HG02981 (cell line): ENCODE data around the gene PRRC2B.
"Not testable (repeated sequence)": the region's sequence is repeated elsewhere in the genome, so short reads cannot be mapped to it uniquely, and the experiment has no call there.

ENCODE experiments used
- ATAC-seq: cut with Tn5 transposase; IDR thresholded peaks from one replicate; pipeline ENCODE4 v1.9.1; 2021; ENCODE audit warnings: mild to moderate bottlenecking, moderate library complexity; ENCODE audit not compliant: unreplicated experiment

PRRC2B gene

DNA sequence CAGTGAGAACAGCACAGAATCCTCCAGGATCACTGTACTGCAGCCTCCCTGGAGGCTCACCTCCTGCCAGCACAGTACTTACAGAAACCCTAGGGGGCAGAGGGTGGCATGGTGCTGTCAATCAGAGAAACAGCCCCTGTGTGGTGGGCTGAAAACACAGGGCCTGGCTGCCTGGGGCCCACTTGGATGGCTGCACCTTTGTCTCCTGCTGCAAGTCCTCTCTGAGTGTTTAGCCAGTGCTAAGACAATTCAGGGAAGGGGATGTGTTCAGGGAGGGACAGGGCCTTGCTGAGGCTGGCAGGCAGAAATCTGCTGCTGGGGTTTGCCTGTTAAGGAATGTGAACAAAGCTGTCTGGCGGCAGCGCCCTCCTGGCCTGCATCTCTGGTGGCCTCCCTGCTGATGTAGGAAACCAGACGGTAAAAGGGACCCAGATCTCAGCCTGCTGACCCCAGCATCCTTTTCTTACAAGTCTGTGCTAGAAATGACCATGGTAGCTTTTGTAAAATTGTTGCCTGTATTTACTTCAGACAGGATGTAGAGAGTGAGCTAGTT lies 39.5 kb downstream of the PRRC2B start:
- no peak for ATAC-seq

DNA sequence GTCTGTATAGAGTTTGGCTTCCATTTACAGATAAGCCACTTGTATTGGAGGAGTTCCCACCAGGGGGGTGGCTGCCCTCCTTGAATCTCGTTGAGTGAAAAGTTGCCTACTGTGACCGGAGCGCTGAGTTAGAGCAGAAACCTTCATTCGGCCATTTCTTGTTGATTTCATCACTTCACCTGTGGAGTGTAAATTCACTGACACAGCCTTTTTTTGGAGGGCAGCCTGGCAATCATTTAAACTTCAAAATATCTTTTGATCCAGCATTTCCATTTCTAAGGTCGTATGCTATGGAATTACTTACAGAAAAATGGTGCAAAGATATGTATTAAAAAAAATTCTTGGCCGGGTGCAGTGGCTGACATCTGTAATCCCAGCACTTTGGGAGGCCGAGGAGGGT lies 40.8 kb downstream of the PRRC2B start:
- ATAC-seq = no peak

DNA sequence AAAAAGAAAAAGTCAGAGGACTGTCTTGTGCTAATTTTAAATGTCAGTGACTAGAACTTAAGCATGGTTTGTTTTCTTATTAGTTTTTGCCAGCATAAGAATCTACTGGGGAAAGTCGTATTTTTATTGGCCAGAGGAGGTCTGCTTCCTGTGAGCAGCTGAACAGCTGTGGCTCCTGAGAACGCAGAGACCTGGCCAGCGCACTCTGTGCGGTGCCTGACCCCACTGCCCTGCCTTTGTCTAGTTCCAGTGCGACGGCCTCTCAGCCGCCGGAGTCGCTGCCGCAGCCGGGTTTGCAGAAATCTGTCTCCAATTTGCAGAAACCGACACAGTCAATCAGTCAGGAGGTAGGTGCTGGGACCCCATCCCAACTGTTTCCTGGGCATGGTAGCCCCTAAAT lies 42.5 kb downstream of the PRRC2B start:
- no peak for ATAC-seq

DNA sequence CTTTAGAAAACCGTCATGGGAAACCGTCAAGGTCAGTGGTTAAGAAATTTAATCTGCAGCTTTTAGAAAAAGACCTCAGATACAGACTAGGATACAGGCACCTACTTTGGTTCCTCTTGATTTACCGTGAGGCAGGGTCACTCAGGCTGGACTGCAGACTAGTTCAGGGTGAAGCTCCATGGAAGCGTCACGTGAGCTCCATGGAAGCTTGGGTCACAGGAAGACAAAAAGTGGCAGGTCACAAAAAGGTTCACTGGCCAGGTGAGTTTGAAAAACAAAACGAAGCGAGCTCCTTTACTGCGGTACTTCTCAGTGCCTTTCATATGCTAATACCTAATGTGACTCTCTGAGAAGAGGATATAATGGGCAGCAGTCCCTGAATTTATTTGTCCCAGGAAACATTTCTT lies 43.0 kb downstream of the PRRC2B start:
- no peak for ATAC-seq

DNA sequence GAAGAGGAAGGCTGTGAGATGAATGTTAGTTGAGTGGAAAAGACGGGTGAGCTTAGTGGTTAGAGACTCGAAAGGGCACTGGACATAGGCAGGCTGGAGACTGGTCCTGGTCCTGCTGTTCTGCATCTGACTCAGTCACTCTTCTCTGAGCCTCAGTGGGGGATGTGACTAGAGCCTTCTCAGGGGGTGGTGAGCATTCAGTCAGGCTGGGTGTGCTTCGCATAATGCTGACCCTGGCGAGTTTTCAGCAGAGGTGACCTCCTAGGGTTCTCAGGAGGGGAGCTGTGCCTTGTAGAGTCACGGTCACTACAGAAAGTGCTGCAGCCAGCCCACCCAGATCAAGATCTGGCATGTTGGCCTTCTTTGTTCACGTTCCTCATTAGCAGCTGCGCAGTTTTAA lies 44.3 kb downstream of the PRRC2B start:
- no peak for ATAC-seq

DNA sequence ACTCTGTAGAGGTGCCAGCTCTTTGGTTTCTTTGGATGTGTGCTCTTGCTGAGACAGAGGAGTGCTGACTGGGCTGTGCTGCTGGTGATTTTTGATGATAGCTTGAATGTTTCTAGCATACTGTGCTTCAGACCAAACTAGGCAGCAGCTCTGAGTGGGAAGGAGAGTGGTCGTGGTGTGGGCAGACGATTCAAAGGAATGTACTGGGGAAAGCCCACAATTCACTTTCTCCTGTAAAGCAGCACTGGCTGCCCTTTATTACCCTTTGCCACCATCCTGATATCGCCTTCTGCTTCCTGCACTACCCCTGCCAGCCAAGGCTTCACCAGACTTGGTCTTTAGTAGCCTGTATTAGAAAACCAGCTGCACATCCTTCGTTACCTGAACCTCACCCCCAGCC lies 45.3 kb downstream of the PRRC2B start:
- no peak for ATAC-seq

DNA sequence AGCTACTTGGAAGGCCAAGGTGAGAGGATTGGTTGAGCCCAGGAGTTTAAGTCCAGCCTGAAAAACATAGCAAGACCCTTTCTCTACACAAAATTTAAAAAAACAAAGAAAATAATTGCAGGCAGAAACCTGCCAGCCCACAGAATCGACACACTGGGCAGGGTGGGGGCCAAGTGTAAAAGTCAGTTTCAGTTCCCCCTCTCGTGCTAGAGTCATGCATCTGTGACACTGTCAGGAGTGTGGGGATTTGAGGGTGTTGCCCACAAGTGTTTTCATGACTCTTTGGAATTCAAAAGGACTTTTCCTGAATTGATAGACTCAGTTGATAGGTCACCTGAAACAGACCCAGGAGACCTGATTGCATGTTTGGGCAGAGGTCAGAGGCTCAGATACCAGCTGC lies 47.6 kb downstream of the PRRC2B start:
- ATAC-seq = no peak

DNA sequence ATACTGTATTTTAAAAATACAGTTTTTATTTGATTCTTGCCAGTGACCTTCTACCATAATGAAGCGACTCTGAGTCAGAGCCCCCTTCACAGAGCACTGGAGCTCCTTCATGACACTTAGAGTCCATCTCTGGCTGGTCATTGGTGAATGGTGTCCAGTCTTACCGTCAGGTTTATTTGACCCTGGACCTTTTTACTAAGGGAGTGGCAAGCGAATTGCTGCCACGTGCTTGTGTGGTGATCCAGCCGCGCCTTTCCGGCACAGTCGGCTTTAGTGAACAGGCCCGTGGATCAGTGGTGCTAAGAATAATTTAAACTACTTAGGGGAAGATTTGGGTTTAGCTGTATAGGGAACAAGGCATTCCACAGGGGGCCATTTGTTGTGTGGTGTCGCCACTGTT lies 48.5 kb downstream of the PRRC2B start:
- no peak for ATAC-seq

DNA sequence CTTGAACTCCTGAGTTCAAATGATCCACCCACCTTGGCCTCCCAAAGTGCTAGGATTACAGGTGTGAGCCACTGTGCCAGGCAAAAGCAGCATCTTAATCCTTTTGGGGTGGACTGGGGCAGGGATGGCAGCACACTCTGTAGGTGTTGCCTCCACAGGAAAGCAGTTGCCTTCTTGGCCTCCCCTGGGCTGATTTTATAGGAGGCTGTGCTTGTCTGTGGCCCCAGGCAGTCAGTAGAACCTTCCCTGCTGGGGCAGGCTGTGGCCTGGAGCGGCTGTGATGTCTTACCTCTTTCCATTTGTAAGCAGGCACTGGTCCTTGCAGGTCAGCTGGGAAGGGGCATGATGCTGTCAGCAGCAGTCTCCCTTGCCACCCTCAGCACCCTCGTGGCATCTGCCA lies 49.8 kb downstream of the PRRC2B start:
- no peak for ATAC-seq

DNA sequence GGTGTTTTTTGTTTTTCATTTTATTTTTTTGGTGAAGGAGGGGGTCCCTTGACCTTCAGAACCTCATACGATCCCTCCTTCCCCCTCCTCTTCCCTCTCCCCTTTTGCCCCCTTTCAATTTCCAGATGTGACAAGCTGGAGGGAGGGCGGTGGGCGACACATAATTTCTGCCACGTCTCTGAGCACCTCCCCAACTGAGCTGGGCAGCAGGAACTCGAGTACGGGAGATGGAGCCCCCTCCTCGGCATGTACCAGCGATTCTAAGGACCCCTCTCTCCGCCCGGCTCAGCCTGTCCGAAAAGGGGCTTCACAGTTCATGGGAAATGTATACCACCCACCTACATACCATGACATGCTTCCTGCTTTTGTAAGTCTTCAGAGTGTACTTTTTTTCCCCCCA lies 52.4 kb downstream of the PRRC2B start:
- ATAC-seq = no peak

DNA sequence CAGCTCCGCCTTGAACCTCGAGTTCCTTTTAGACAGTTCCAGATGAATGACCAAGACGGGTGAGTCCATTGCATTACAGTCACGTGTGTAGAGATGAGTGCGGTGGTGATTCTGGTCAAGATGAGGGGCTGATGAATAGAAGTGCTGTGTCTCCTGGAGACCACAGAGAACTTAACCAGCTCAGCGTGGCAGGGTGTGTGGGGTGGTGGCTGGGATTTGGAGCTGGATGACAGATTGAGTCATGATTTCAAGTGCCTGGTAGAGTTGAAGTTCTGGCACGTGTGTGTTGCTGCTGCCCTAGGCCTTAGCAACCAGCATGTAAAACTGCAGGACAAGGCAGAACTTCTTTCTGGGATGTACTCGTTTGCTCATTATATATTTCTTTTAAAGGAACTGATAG lies 53.3 kb downstream of the PRRC2B start:
- ATAC-seq = no peak

DNA sequence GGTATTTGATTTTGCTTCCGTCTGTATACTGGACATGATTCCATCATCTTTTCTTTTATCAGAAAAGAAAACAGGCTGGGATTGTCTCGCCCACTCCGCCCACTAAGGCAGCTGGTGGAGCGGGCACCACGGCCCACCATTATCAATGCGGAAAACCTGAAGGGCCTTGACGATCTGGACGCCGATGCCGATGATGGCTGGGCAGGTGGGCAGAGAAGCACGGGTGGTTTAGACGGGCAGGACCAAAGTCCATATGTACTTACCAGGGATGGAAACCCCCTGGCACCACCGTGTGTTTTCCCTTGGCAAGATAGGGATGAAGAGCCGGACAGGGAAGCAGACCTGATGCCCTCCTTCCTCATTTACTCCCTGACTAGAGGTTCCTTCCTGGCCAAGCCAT lies 53.7 kb downstream of the PRRC2B start:
- ATAC-seq = no peak

DNA sequence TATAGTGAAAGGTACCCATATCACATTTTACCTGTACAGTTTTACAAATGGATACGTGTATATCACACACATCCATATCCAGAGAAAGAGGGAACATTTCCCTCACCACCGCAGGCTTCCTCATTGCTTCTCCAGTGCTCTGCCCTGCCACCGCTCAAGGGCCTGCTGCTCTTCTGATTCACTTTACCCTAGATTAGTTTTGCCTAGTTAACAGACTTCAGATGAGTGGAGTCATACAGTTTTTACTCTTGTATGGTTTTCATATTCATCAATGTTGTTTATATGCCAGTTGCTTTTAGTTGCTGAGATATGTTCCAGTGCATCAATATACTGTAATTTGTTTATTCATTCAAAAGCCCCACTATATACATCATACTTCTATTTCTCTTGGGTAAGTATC lies 54.9 kb downstream of the PRRC2B start:
- no peak for ATAC-seq

DNA sequence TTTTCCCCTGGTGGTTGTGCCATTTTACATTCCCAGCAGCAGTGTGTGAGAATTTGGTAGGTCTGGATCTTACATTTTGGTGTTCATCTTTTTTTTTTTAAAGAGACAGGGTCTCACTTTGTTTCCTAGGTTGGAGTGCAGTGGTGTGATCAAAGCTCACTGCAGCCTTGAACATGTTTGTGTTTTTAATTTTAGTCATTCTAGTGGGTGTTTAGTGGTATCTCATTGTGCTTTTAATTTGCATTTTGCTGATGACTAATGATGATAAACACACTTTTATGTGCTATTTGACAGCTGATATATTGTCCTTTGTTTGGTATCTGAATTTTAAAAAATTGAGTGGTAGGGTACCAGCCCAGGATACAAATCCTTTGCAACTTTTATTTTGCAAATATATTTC lies 55.4 kb downstream of the PRRC2B start:
- no peak for ATAC-seq

DNA sequence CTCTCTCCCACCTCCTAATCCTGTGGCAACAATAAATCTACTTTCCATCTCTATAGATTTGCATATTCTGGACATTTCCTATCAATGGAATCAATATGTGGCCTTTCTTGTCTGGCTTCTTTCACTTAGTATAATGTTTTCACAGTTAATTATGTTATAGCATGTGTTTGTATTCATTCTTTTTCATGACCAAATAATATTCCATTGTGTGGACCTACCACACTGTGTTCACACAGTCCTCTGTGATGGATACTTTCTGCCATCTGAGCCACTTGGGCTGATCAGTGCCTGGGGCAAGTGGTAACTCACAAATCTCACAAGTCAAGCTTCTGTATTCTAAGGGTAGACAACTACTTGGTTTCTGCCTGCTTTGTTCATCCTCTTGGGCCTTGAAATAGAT lies 60.1 kb downstream of the PRRC2B start:
- no peak for ATAC-seq

DNA sequence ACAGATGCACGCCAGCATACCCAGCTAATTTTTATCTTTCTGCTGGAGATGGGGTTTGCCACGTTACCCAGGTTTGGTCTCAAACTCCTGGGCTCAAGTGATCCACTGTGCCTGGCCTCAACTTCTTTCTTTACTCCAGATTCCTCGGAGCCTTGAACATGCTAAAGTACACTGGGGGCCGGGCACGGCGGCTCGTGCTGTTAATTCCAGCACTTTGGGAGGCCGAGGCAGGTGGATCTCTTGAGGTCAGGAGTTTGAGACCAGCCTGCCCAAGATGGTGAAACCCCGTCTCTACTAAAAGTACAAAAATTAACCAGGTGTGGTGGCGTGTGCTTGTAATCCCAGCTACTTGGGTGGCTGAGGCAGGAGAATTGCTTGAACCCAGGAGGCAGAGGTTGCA lies 61.8 kb downstream of the PRRC2B start:
- ATAC-seq = not testable (repeated sequence)

DNA sequence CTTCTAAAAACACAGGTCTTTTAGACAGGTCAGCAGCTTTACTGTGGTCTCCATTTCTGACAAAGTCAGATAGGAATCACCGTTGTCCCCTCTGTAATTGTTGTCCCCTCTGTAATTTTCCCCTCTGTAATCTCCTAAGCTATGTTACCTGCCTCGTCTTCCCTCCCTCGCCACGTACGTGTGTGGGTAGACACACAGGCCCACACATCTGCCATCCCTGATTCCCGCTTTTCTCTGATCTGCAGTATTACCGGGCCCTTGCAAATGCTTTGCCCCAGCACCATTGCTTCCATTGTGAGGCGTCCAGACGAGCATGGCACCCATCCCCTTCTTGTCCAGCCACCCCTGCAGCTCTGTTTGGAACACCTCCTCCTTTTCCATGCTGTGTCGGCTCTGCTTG lies 63.9 kb downstream of the PRRC2B start:
- no peak for ATAC-seq

DNA sequence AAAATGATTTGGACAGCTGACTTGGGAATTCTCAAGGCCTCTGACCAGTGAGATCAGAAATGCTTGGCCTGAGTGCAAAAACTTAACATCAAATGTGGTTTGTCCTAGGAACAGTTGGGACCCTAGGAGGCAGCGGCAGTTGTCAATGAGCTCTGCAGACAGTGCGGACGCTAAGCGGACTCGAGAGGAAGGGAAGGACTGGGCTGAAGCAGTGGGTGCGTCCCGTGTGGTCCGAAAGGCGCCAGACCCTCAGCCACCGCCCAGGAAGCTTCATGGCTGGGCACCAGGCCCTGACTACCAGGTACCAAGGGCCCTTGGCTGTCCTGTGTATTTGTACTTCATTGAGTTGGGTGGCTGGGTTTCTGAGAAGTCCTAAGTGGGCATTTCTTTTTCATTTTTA lies 65.2 kb downstream of the PRRC2B start:
- ATAC-seq = no peak

DNA sequence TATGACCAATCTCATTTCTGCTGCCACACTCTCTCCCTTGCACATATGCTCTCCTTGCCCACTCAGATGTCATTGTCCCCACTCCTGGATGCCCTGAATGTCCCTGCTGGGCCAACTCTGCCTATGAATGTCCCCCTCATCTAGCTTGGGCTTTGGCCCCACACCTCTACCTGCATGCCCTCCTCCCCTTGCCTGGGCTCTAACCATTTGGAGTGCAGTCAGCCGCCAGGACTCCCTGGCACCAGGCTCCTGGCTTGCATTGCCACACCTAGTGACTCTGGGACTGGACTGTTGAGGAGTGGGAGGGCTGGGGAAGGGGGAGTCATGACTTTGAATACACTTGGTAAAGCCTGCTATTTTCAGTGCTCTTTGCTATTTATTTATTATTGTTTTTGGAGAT lies 67.3 kb downstream of the PRRC2B start:
- no peak for ATAC-seq

DNA sequence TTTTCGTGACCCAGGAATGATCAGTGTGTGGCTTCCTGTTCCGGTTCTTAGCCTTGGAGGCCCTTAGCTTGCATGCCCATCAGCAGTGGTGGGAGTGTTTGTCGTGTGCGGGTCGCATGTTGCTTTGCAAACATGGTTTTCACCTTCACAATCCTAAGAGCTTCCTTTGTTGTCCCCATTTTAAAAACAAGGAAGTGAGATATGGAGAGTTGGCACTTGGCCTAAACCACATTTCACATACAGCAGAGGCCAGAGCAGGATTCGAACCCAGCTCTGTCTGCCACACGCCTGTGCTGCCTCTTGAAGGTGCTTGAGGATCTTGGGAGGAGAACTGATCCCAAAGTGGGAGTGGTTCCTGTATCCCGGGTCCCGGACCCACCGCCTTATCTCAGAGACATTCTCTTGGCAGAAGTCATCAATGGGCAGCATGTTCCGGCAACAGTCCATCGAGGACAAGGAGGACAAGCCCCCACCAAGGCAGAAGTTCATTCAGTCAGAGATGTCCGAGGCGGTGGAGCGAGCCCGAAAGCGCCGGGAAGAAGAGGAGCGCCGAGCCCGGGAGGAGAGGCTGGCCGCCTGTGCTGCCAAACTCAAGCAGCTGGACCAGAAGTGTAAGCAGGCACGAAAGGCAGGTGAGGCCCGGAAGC lies 70.6 kb downstream of the PRRC2B start:
- ATAC-seq = no peak

DNA sequence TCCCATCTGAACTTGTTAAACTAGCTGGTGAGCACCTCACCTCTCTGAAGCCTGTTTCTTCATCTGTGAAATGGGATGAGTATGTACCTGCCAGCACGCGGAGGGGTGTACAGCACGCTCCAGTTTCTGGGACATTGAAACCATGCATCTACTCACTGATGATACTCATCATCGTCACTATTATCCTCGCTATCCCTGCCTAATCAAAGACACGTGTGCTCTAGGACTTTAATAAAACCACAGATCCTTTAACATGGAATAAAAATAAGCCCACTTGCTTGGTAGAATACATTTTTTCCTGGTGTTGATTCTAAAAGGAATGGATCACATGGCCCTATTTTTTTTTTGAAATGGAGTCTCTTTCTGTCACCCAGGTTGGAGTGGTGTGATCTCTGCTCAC lies 71.5 kb downstream of the PRRC2B start:
- ATAC-seq = no peak

DNA sequence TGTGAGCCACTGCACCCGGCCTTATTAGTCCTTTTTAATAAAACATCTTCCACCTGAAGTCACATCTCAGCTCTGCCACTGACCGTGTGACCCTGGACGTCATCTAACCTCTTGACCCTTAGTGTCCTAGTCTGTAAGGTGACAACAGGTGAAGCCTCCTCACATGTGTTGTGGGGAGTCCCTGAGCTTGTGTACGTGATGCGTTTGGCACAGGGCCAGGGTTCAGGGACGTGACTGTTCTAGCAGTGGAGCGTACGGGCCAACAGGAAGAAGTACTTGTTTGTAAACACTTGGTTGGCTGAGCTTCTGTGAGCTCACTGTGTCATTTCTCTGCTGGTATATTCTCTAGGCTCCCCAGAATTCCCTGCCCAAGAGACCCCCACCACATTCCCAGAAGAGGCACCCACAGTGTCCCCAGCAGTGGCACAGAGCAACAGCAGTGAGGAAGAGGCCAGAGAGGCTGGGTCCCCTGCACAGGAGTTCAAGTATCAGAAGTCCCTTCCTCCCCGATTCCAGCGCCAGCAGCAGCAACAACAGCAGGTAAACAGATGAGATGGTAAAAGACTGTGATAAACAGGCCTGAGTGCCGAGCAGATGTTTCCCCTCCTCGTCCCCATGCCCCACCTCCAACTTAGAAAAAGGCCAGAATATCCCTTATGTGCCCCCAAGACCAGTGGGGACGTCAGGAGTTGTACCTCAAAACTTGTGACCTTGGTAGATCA lies 73.5 kb downstream of the PRRC2B start:
- no peak for ATAC-seq

DNA sequence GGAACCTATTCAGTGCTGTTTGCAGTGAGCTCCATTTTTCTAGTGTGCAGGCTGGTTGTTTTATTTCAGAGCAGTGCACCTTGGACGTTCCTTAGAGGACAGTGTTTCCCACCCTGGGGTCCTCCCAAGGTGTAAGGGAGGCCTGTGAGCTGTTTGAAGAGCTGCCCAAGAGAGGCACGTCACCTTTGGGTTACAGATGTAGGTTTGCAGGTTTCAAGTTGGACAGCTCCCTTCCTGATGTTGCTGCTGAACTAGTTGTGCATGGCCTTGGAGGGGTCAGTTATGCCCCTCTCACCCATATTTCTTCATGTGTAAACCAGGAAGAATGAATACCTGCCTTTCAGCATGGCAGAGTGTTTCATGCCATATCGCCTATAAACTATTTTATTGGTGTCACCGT lies 74.1 kb downstream of the PRRC2B start:
- no peak for ATAC-seq
